Measurements from ENCODE around the gene PLCD3. TPM values are rescaled to one million over a fixed set of nuclear protein-coding genes. Genes with fewer than 3 reads are reported as not detected.
A peak's percentile ranks its signal among the peaks of the same experiment; 100 is the strongest.

PLCD3 gene
- total and polyA plus RNA-seq, 8 donors: 12.5 to 49.1 (median 16.9) TPM

GRCh38 chr17:45143767-45144198, 11.5 kb upstream of the PLCD3 start:
- H3K4me3 ChIP-seq: peak overlapping the region; percentile 25 to 46
- ATAC-seq: peak; percentile 7
- no peaks in the 10 kb centered on the region for H3K9me3 ChIP-seq
- H3K36me3 ChIP-seq: no peaks in the 10 kb centered on the region
- peak; percentile 83 to 92 (median 86) for DNase-seq
- H3K27ac ChIP-seq: peak overlapping the region; percentile 80 to 92
- no peaks in the 10 kb centered on the region for H3K27me3 ChIP-seq
- intact Hi-C loops (cut with DNase I): no loop called here
- peaks cover 9 to 36% of the 10 kb centered on the region in 2 donors for H3K4me1 ChIP-seq
- TF ChIP-seq, protein P1, sequence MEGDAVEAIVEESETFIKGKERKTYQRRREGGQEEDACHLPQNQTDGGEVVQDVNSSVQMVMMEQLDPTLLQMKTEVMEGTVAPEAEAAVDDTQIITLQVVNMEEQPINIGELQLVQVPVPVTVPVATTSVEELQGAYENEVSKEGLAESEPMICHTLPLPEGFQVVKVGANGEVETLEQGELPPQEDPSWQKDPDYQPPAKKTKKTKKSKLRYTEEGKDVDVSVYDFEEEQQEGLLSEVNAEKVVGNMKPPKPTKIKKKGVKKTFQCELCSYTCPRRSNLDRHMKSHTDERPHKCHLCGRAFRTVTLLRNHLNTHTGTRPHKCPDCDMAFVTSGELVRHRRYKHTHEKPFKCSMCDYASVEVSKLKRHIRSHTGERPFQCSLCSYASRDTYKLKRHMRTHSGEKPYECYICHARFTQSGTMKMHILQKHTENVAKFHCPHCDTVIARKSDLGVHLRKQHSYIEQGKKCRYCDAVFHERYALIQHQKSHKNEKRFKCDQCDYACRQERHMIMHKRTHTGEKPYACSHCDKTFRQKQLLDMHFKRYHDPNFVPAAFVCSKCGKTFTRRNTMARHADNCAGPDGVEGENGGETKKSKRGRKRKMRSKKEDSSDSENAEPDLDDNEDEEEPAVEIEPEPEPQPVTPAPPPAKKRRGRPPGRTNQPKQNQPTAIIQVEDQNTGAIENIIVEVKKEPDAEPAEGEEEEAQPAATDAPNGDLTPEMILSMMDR (IDR thresholded peaks at IDR 0.05): no peak

DNA sequence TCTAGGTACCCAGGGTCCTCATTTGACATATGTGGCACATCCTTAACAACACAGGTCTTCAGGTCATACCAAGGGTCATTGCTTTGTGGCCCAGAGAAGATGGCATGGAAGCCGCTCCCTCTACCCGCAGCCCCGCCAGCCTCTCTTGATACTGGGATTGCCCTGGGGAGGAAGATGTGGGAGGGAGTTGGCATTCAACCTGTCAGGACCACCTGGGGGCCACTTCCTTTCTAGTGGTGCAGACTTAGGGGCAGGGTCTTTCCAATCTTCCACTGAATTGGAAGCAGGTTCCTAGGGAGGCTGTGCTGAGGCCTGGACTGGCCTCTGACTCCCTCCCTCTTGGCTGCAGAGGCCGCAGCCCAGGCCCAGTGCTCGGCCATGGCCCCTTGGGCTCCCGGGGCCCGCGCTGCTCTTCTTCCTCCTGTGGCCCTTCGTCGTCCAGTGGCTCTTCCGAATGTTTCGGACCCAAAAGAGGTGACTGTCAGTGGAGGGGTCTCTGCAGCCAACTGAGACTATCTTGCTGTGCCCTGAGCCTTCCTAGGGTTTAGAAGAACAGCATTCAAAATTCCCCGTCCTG, 10.9 kb upstream of the PLCD3 start:
- H3K9me3 ChIP-seq: no peaks in the 10 kb centered on the region
- H3K4me1 ChIP-seq: peaks cover 9 to 36% of the 10 kb centered on the region in 2 donors
- DNase-seq: peak in 1 of 4 donors; percentile 41
- H3K36me3 ChIP-seq: no peaks in the 10 kb centered on the region
- intact Hi-C loops (cut with DNase I): no loop called here
- H3K27me3 ChIP-seq: no peaks in the 10 kb centered on the region
- ATAC-seq: no peak
- H3K4me3 ChIP-seq: no peak overlapping the region
- peak overlapping the region; percentile 80 to 92 for H3K27ac ChIP-seq
- TF ChIP-seq, protein P1 (IDR thresholded peaks at IDR 0.05): no peak

- DNase-seq: peak in 1 of 4 donors; percentile 7
- TF ChIP-seq, protein P1 (IDR thresholded peaks at IDR 0.05): no peak
- Histone ChIP-seq H3K4me3 (no peak overlapping the region), H3K9me3 (no peaks in the 10 kb centered on the region), H3K4me1 (peaks cover 7 to 30% of the 10 kb centered on the region in 2 donors), H3K27ac (no peak overlapping the region), H3K36me3 (no peaks in the 10 kb centered on the region), H3K27me3 (no peaks in the 10 kb centered on the region)
- intact Hi-C loops (cut with DNase I): loop anchor here (5.0 to 10.0 kb wide), 2 partner anchors 55 to 58 kb away; no protein-coding TSS in a partner anchor
- no peak for ATAC-seq
Measured at GRCh38 chr17:45139533-45139920, 7.2 kb upstream of the PLCD3 start.

DNA sequence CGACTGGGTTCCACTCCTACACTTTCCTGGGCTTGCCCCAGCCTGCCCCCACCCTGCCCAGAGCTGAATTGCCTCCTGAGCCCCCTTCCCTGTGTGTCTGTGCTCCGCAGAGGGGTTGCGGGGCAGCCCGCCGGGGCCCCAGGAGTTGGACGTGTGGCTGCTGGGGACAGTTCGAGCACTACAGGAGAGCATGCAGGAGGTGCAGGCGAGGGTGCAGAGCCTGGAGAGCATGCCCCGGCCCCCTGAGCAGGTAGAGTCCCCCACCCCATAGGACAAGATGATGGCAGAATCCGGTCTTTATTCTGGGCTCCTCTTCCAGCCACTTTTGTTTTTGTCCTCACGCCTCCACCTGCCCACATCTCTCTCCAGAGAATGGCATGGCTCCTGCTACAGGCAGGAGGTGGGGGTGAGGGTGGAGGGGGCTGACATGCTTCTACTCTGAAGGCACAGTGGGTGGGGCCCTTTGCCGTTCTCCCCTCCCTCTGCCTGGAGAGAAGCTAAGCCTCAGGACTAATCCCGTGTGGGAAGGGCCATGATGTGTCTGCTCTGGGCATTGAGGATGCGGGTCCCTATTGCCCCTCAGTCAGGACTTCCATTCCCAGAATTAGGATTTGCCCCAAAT, 6.7 kb upstream of the PLCD3 start:
- peaks cover 6 to 25% of the 10 kb centered on the region in 2 donors for H3K4me1 ChIP-seq
- H3K4me3 ChIP-seq: no peak overlapping the region
- TF ChIP-seq, protein P1 (IDR thresholded peaks at IDR 0.05): no peak
- H3K27ac ChIP-seq: no peak overlapping the region
- intact Hi-C loops (cut with DNase I): loop anchor here (5.0 to 10.0 kb wide), 2 partner anchors 56 to 58 kb away; no protein-coding TSS in a partner anchor
- no peaks in the 10 kb centered on the region for H3K36me3 ChIP-seq
- H3K9me3 ChIP-seq: no peaks in the 10 kb centered on the region
- ATAC-seq (no peak), DNase-seq (peak in 1 of 4 donors; percentile 66)
- no peaks in the 10 kb centered on the region for H3K27me3 ChIP-seq

GRCh38 chr17:45137561-45138305, 5.4 kb upstream of the PLCD3 start:
- ATAC-seq: no peak
- no peaks in the 10 kb centered on the region for H3K36me3 ChIP-seq
- intact Hi-C loops (cut with DNase I): loop anchor here (5.0 to 10.0 kb wide), 2 partner anchors 57 to 60 kb away; no protein-coding TSS in a partner anchor
- TF ChIP-seq, protein P1 (IDR thresholded peaks at IDR 0.05): no peak
- DNase-seq: peak in 1 of 4 donors; percentile 20
- peaks cover 6 to 18% of the 10 kb centered on the region in 2 donors for H3K4me1 ChIP-seq
- no peak overlapping the region for H3K27ac ChIP-seq
- no peaks in the 10 kb centered on the region for H3K27me3 ChIP-seq
- no peak overlapping the region for H3K4me3 ChIP-seq
- no peaks in the 10 kb centered on the region for H3K9me3 ChIP-seq
